ENCODE results near the gene FLYWCH1. TPM values are rescaled to one million over a fixed set of nuclear protein-coding genes. Genes with fewer than 3 reads are reported as not detected.

Gene FLYWCH1
- total and polyA plus RNA-seq, 5 donors = 28.9 to 43.9 (median 36.1) TPM

GRCh38 chr16:2964475-2965336, 53.0 kb downstream of the FLYWCH1 start:
- Histone ChIP-seq H3K9me3 (ENCODE audit: control insufficient read depth, low read length) (no peaks in the 10 kb centered on the region), H3K4me1 (ENCODE audit: control insufficient read depth, insufficient read depth, low read length) (peaks cover 4% of the 10 kb centered on the region), H3K27me3 (ENCODE audit: control insufficient read depth, insufficient read depth) (no peaks in the 10 kb centered on the region), H3K27ac (ENCODE audit: low read length) (no peak overlapping the region), H3K4me3 (ENCODE audit: low read length) (peak overlapping the region; percentile 22)
- DNase-seq = peak in 2 of 3 donors; percentile 59 to 60
- no peak for ATAC-seq
- 1% methylated on average over 68 of the region's 68 CpGs for WGBS
- intact Hi-C loops (cut with DNase I) = no loop called here

DNA sequence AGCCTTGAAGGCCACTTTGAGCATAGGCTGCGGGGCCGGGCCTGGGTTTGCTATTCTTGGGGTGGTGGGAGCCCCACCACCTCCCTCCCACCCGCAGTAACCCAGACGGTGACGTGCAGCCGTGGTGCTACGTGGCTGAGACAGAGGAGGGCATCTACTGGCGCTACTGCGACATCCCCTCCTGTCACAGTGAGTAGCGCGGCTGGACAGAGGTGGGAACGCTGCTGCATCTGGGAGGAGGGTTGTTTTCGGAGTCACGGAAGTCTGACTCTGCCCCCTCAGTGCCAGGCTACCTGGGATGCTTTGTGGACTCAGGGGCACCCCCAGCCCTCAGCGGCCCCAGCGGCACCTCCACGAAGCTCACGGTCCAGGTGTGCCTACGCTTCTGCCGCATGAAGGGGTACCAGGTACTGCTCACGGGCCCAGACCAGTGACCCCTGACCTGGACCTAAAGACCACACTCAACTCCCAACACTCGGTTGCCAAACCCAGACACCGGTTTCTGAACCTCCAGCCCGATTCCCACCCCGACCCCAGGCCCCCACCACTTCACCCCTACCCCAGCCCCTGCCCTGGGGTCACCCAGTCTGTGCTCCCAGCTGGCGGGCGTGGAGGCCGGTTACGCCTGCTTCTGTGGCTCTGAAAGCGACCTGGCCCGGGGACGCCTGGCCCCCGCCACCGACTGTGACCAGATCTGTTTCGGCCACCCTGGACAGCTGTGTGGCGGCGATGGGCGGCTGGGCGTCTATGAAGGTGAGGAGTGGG, 54.5 kb downstream of the FLYWCH1 start:
- intact Hi-C loops (cut with DNase I) = no loop called here
- H3K27ac ChIP-seq (ENCODE audit: low read length) = no peak overlapping the region
- peaks cover 4% of the 10 kb centered on the region for H3K4me1 ChIP-seq (ENCODE audit: control insufficient read depth, insufficient read depth, low read length)
- no peaks in the 10 kb centered on the region for H3K27me3 ChIP-seq (ENCODE audit: control insufficient read depth, insufficient read depth)
- no peak overlapping the region for H3K4me3 ChIP-seq (ENCODE audit: low read length)
- WGBS = 54% methylated on average over 39 of the region's 39 CpGs
- peak in 2 of 3 donors; percentile 41 to 44 for DNase-seq
- ATAC-seq = no peak
- H3K9me3 ChIP-seq (ENCODE audit: control insufficient read depth, low read length) = no peaks in the 10 kb centered on the region

GRCh38 chr16:2966808-2967191, 55.1 kb downstream of the FLYWCH1 start:
- no peaks in the 10 kb centered on the region for H3K27me3 ChIP-seq (ENCODE audit: control insufficient read depth, insufficient read depth)
- ATAC-seq (no peak), DNase-seq (peak in 2 of 3 donors; percentile 70 to 73)
- no peaks in the 10 kb centered on the region for H3K9me3 ChIP-seq (ENCODE audit: control insufficient read depth, low read length)
- H3K27ac ChIP-seq (ENCODE audit: low read length) = no peak overlapping the region
- H3K4me1 ChIP-seq (ENCODE audit: control insufficient read depth, insufficient read depth, low read length) = peaks cover 4% of the 10 kb centered on the region
- intact Hi-C loops (cut with DNase I) = no loop called here
- WGBS = 4% methylated on average over 46 of the region's 46 CpGs
- peak overlapping the region; percentile 6 for H3K4me3 ChIP-seq (ENCODE audit: low read length)

DNA sequence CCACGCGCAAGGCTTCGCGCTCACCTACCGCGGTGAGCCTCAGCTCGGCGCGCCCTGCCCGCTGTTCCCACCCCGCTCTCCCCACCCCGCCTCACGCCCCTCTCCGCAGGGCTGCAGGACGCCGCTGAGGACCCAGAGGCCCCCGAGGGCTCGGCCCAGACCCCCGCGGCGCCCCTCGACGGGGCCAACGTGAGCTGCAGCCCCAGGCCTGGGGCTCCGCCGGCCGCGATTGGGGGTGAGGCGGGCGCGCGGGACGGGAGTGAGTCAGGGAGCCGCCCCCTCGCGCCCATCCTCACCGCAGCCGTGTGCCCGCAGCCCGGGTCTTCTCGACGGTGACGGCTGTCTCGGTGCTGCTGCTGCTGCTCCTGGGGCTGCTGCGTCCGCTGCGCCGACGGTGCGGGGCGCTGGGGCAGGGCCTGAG, 55.5 kb downstream of the FLYWCH1 start:
- WGBS = 12% methylated on average over 51 of the region's 51 CpGs
- Histone ChIP-seq H3K4me1 (ENCODE audit: control insufficient read depth, insufficient read depth, low read length) (peaks cover 4% of the 10 kb centered on the region), H3K27ac (ENCODE audit: low read length) (no peak overlapping the region), H3K27me3 (ENCODE audit: control insufficient read depth, insufficient read depth) (no peaks in the 10 kb centered on the region), H3K4me3 (ENCODE audit: low read length) (no peak overlapping the region), H3K9me3 (ENCODE audit: control insufficient read depth, low read length) (no peaks in the 10 kb centered on the region)
- DNase-seq (peak in 1 of 3 donors; percentile 50), ATAC-seq (no peak)
- intact Hi-C loops (cut with DNase I) = no loop called here

GRCh38 chr16:2967721-2968161, 56.0 kb downstream of the FLYWCH1 start:
- H3K27ac ChIP-seq (ENCODE audit: low read length) = no peak overlapping the region
- H3K27me3 ChIP-seq (ENCODE audit: control insufficient read depth, insufficient read depth) = no peaks in the 10 kb centered on the region
- intact Hi-C loops (cut with DNase I) = no loop called here
- peak in 2 of 3 donors; percentile 47 to 53 for DNase-seq
- no peak overlapping the region for H3K4me3 ChIP-seq (ENCODE audit: low read length)
- no peak for ATAC-seq
- no peaks in the 10 kb centered on the region for H3K9me3 ChIP-seq (ENCODE audit: control insufficient read depth, low read length)
- 48% methylated on average over 33 of the region's 33 CpGs for WGBS
- peaks cover 4% of the 10 kb centered on the region for H3K4me1 ChIP-seq (ENCODE audit: control insufficient read depth, insufficient read depth, low read length)

DNA sequence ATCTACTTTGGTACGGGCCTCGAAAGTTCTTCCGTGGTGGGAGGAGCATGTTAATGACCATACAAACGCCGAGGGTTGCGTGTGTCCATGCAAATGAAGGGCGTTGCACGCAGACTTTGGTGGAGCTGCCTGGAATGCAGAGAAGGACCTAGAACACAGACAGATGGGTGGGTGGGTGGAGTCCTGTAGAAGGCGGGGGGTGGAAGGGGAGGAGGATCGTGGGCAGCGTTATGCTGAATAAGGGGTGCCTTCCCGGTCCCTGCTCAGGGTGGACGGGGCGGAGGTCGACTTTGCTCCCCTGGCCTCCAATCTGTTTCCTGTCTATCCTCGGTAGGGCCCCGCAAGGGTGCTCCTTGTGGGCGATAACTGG, 56.6 kb downstream of the FLYWCH1 start:
- H3K4me3 ChIP-seq (ENCODE audit: low read length) = no peak overlapping the region
- no peaks in the 10 kb centered on the region for H3K9me3 ChIP-seq (ENCODE audit: control insufficient read depth, low read length)
- intact Hi-C loops (cut with DNase I) = no loop called here
- no peak overlapping the region for H3K27ac ChIP-seq (ENCODE audit: low read length)
- DNase-seq (peak in 1 of 3 donors; percentile 57), ATAC-seq (no peak)
- H3K4me1 ChIP-seq (ENCODE audit: control insufficient read depth, insufficient read depth, low read length) = peaks cover 4% of the 10 kb centered on the region
- H3K27me3 ChIP-seq (ENCODE audit: control insufficient read depth, insufficient read depth) = no peaks in the 10 kb centered on the region
- 15% methylated on average over 18 of the region's 18 CpGs for WGBS

DNA sequence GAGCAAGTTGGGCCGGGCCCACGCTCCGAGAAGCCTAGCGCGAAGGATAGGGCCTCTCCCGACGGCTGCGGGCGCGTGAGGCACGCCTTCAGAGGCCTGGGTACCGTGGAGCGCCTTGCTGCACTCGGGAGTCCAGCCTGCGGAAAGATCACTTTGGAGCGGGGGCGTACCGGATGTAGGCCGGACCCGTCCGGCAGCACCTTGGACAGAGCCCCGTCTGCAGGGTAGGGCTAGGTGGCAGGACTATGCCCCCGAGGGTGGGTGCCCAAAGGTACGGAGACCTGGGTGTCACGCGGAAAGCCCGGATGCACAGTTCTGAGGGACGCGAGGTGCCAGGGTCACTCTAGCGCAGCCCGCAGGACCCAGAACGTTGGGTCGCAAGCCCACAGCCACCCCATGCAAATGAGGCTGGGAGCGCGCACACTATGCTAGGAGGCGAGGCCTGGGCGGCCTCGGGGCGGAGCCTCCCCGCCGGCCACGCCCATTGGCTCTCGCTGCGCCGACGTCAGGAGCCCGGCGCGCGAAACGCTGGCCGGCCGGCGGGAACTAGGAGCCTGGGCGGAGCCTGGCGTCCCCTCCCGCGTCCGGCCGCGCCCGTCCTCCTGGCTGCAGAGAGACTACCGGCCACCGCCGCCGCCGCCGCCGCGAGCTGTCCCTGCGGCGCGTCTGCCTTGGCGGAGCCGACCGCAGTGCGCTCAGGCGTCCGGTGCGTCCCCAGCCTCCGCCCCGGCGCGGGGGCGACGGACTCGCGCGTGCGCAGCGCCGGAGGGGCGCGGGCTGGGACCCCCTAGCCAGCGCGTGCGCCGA, 57.2 kb downstream of the FLYWCH1 start, which contains the start of gene PAQR4:
PAQR4 (plus strand) TSS at position 611 of the 807 bp plus-strand sequence. CDS start 327 bp downstream, outside the sequence.
- peak; percentile 91 to 96 (median 95) for DNase-seq
- peaks cover 4% of the 10 kb centered on the region for H3K4me1 ChIP-seq (ENCODE audit: control insufficient read depth, insufficient read depth, low read length)
- peak within 1 kb of the TSS; percentile 61 for H3K4me3 ChIP-seq (ENCODE audit: low read length)
- intact Hi-C loops (cut with DNase I) = no loop called here
- WGBS = under 1% methylated on average over 98 of the region's 98 CpGs
- H3K27me3 ChIP-seq (ENCODE audit: control insufficient read depth, insufficient read depth) = no peaks in the 10 kb centered on the region
- ATAC-seq = peak; percentile 91 to 93
- H3K9me3 ChIP-seq (ENCODE audit: control insufficient read depth, low read length) = no peaks in the 10 kb centered on the region
- H3K27ac ChIP-seq (ENCODE audit: low read length) = peak within 1 kb of the TSS; percentile 10

DNA sequence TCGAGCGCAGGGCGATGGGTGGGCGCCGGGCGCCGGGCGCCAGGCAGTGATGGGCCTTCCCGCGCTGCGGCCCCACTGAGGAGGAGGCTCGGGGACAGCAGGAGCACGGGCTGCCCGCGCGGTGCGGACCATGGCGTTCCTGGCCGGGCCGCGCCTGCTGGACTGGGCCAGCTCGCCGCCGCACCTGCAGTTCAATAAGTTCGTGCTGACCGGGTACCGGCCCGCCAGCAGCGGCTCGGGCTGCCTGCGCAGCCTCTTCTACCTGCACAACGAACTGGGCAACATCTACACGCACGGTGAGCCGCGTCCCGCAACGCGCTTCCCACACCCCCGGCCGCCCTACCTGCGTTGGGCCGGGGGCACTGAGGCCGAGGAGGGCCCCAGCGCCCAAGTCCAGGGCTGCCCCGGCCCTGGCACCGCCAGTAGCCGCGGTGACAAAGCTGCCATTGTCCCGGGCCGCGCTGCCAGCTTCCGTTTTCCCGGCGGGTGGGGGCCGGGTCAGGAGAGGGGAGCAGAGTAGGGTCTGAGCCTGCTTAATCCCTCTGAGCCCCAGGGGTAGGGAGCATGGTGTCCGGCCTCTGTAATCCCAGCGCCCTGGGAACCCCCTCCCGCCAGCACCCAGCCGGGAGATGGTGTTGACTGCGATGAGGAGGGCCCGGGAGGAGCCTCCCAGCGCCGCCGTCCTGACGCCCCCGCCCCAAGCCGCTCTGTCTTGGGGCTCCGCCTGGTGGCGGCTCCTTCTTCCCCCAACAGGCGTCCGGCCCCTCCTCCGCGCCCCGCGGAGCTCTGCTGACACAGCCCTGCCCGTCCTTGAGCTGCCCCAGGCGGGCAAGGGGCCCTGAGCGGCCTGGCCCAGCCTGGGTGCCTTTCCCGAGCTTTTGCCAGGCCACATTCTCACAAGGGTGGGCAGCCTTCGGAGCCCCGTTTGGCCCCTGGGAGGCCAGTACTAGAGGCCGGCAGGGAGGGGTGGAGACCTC, 58.1 kb downstream of the FLYWCH1 start:
- peak; percentile 61 to 88 (median 87) for DNase-seq
- Histone ChIP-seq H3K27me3 (ENCODE audit: control insufficient read depth, insufficient read depth) (no peaks in the 10 kb centered on the region), H3K4me1 (ENCODE audit: control insufficient read depth, insufficient read depth, low read length) (peaks cover 4% of the 10 kb centered on the region), H3K27ac (ENCODE audit: low read length) (peak overlapping the region; percentile 10), H3K9me3 (ENCODE audit: control insufficient read depth, low read length) (no peaks in the 10 kb centered on the region), H3K4me3 (ENCODE audit: low read length) (peak overlapping the region; percentile 61)
- intact Hi-C loops (cut with DNase I) = no loop called here
- WGBS = 3% methylated on average over 83 of the region's 83 CpGs
- peak; percentile 19 to 20 for ATAC-seq

GRCh38 chr16:2970563-2970962, 58.8 kb downstream of the FLYWCH1 start:
- no peaks in the 10 kb centered on the region for H3K27me3 ChIP-seq (ENCODE audit: control insufficient read depth, insufficient read depth)
- intact Hi-C loops (cut with DNase I) = no loop called here
- peaks cover 4% of the 10 kb centered on the region for H3K4me1 ChIP-seq (ENCODE audit: control insufficient read depth, insufficient read depth, low read length)
- WGBS = 85% methylated on average over 6 of the region's 6 CpGs
- no peak overlapping the region for H3K4me3 ChIP-seq (ENCODE audit: low read length)
- DNase-seq = peak in 1 of 3 donors; percentile 32
- no peak for ATAC-seq
- no peak overlapping the region for H3K27ac ChIP-seq (ENCODE audit: low read length)
- H3K9me3 ChIP-seq (ENCODE audit: control insufficient read depth, low read length) = no peaks in the 10 kb centered on the region
